NCI-H1417 treated with DMSO at 0.1 percent for 48 hours (cell line): ENCODE data around the gene LHFPL2.

Source experiments
- DNase-seq: peaks from one replicate; lab custom pipeline; 2025; lab: John Stamatoyannopoulos, UW

LHFPL2 gene

GRCh38 chr5:78594610-78595457 is 53.7 kb downstream of the LHFPL2 start:
- no peak for DNase-seq

DNA sequence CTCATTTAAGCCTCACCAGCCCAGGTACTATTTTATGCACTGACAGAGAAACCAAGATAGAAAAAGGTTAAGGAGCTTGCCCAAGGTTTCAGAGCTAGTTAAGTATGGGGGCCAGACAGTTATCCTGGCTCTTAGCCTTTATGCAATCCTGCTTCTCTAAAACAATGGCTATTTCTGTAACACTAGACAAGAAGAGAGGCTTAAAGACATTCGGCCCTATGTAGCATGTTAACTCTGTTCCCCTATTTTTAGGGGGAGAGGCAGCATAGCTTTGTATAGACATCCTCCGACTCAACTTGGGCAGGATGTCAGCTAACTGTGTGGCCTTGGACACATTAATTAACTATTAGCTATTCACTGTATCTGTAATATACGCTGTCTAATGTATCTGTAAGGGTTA is 54.6 kb downstream of the LHFPL2 start:
- no peak for DNase-seq

- DNase-seq, result no peak
Measured at GRCh38 chr5:78593465-78593864, 55.1 kb downstream of the LHFPL2 start.

- no peak for DNase-seq
Measured at GRCh38 chr5:78592735-78593386, 55.7 kb downstream of the LHFPL2 start.

GRCh38 chr5:78591972-78592700 is 56.4 kb downstream of the LHFPL2 start:
- DNase-seq, result no peak

DNA sequence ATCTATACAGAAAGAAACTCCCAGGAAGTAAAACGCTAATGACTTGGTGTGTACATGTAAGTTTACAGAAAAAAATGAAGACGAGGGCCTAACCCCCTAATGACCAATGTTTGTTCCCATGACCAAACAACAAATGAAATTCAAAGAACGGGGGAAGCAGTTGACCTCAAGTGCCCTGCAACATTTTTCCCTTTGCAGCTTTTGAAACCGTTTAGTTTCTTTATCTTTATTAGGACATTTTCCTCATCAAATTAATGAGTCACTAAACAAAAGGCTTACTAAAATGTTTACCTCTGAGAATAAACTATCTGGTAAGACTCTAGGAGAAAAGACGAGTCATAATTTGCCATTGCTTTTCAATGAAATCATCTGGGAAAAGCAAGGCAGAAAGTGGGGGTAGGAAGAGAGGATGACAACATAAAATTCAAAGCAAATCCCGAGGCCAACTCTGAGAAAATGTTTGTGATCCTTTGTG is 57.4 kb downstream of the LHFPL2 start:
- no peak for DNase-seq

- no peak for DNase-seq
Measured at GRCh38 chr5:78589923-78590322, 58.6 kb downstream of the LHFPL2 start.

GRCh38 chr5:78588507-78588906 is 60.1 kb downstream of the LHFPL2 start:
- no peak for DNase-seq

- DNase-seq, result no peak
Measured at GRCh38 chr5:78587775-78588291, 60.7 kb downstream of the LHFPL2 start.

DNA sequence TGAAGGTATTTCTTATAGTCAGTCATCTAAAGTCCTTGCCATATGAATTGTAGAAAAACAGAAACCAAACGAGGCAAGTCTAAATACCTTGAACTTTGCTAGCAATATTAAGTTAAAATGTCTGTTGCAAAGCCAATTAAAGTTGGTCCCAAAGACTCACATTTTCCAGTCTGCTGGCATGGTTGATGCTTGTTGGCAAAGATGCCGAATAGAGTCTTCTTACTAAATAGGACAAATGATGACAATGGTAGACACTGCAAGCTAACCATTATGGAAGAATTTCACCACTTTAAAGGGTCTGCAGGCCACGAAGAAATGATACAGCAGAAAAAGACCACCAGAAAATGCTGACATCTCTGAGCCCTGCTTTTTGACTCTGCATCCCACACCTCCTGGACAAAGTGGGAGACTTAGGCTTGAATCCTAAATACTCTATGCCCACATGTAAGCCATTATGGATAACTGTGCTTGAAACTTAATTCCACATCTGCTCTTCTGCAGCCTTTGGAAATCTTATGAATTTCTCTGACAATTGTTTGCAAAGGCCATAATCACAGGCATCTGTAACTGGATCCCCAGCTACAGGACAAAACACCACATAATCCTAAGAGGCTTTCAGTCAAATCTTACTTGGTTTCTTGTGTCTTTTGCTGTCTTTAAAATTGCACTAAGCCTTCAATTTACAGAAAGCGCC is 61.3 kb downstream of the LHFPL2 start:
- no peak for DNase-seq

- no peak for DNase-seq
Measured at GRCh38 chr5:78586251-78586650, 62.3 kb downstream of the LHFPL2 start.

- no peak for DNase-seq
Measured at GRCh38 chr5:78578015-78578414, 70.6 kb downstream of the LHFPL2 start.

DNA sequence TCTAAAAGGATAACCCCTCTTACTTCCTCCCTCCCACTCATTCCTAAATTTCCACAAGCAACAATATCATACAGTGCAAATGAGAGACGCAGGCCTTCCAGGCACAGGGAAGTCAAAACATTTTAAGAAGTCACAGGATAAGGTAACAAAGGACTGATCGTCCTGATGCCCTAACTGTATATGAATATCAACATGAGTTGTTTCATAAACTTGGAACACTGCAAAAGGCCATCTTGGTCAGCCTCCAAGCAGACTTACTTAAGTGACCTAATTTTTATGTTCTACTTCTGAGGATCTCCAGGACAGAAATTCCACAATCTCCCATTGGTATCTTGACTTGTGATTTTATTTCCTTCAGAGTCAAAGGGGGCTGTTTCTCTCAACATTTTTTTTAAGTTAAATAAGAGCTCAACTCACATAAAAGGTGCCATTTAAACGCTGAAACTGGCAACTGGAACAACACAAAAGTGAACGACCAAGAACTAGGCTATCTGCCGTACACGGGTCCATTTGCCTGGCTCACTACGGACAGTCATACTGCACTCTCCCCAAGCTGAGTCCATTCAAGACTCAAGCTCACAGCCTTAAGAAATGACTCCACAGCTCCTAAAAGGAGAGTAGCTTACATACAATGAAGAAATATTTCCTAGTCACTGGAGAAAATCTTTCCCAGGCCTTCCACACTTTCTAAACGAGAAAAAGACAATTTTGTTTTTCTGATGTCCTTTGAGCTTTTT is 71.3 kb downstream of the LHFPL2 start:
- no peak for DNase-seq

DNA sequence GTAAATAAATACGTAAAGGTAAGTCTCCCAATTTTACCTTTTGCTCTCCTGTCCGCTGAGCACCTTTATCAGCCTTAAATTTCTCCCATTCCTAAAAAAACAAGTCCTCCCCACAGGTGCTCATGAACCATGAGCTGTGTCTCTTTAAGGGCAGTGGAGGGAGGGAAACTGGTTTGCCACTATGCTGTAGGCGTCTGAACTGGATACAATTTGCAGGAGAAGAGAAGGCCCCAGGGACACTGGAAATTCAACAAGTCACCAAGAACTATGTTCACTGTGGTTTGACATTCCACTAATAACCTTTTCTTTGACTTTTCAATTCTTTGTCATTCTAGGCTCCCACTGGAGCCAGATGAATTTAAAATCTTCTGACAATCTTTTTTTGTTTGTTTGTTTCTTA is 72.2 kb downstream of the LHFPL2 start:
- DNase-seq, result no peak

GRCh38 chr5:78574731-78575161 is 73.8 kb downstream of the LHFPL2 start:
- DNase-seq, result no peak

DNA sequence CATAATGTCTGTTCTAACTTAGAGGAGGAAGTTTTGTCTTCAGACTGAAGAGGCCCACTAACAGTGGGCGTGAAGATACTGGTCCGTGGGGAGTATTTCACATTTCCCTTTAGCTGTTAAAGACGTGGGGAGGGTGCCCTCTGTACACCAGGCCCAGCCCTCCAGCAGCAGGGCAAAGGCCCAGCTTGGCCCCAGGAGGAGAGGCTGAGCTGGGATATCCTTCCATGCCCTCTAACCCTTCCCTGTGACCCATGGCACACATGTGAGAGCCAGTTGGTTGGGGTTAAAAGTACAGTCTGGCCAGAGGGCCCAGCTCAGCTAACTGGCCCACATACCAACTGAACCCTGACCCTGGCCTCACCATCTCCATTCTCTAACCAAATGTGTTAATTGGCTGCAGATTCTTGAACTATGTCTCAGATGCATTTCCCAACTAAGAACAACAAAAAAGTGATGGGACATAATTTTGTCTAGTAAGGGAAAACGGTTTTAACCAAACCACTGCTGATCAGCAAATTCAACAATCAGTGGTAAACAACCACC is 74.4 kb downstream of the LHFPL2 start:
- DNase-seq, result no peak

DNA sequence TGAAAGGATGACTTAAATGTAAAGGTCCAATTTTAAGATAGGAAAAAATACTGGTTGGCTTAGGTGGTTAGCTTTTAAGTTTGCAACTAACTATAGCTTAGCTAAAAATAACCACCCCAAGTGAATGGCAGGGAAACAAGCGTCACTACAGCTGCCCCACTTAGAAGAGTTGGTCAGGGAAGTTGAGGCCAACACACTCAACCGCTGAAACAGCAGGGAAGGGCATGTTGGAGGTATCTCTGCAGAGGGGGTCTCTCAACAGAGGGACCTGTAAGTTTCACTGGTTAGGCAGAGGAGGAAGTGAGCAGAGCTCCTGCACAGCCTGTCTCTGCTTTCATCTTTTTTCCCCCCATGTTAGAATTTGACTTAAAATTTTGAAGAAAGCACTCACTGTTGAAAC is 75.3 kb downstream of the LHFPL2 start:
- DNase-seq, result no peak

DNA sequence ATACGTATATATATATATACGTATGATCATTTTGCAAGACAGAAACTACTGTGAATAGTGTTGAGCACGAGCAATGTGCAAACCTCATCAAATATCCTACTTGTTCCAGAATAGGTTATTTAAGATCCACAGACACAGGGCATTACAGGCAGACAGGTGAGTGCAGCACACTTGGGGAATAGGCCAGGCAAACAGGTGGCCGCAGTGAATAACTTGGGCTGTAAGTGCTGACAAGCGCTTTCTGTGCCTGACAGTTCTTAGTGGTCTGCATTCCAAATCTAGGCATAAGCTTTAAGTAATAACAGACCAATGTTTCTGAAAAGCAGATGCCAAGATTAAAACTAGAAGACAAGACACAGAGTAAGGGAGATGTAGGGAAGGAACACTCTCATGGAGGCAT is 77.9 kb downstream of the LHFPL2 start:
- no peak for DNase-seq

DNA sequence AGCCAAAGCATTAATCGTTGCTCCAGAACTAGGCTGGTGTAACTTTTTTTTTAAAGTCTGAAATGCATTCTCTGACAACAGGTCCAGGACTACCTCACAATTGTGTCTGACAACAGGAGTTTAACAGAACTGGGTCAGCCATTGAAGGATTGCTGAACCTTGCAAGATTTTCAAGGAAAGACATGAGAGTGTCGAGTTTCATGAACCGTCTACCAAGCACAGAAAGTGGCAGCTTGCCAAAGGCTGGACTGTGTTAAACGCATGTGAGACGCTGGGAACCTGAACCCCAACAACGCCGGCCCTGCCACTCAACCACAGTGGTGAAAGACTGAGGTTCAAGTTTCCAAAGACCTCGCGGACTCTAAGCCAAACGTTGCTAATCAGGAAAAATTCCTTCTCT is 79.1 kb downstream of the LHFPL2 start:
- no peak for DNase-seq

GRCh38 chr5:78568676-78569075 is 79.9 kb downstream of the LHFPL2 start:
- no peak for DNase-seq

DNA sequence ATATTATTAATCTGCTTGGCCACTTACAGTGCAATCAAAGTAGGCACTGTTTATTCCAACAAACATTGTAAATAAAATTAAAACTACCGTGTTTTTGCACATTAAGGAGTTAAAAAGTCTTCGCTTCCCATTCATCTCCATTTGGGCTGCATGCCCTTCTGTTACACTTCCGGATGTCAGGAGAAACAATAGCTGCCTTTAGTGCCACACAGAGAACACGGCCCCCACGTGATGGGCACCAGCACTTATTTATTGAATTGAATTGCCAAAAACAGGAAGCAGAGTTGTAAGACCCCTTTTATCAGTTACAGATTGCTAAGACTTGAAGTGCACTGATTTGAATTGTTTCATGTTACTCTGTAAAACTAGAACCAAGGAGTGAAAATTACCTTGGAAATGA is 80.4 kb downstream of the LHFPL2 start:
- no peak for DNase-seq
